ENCODE measurements around the gene CNTF. TPM values are rescaled to one million over a fixed set of nuclear protein-coding genes. Genes with fewer than 3 reads are reported as not detected.

Gene CNTF
- total and polyA plus RNA-seq, 3 experiments from 2014 or later = 2.9 to 3.4 TPM; not detected in 1

- peaks cover 48% of the 10 kb centered on the region for H3K36me3 ChIP-seq (ENCODE audit: insufficient read depth, low read length)
- Mint-ChIP-seq H3K27ac (peak overlapping the region in 2 of 8 donors; percentile 3 to 22), H3K36me3 (peaks cover 18 to 65% (median 30%) of the 10 kb centered on the region in 3 donors)
Measured at GRCh38 chr11:58609723-58610122, 12.7 kb upstream of the CNTF start.

GRCh38 chr11:58613228-58613627 lies 9.2 kb upstream of the CNTF start:
- no peaks in the 10 kb centered on the region for H3K4me1 ChIP-seq (ENCODE audit: insufficient read depth, low read length)
- no peak overlapping the region for H3K4me3 ChIP-seq (ENCODE audit: low read length)
- H3K9me3 ChIP-seq (ENCODE audit: low read length) = no peaks in the 10 kb centered on the region
- no peak for DNase-seq
- ChIA-PET POLR2A (no interaction called here), CTCF (no interaction called here)
- Mint-ChIP-seq H3K9me3 (no peaks in the 10 kb centered on the region), H3K36me3 (peaks cover 18 to 88% (median 47%) of the 10 kb centered on the region in 3 donors), H3K27ac (no peak overlapping the region), H3K27me3 (no peaks in the 10 kb centered on the region), H3K4me1 (peaks cover 10 to 23% (median 11%) of the 10 kb centered on the region in 3 donors), H3K4me3 (no peak overlapping the region)
- no peaks in the 10 kb centered on the region for H3K27me3 ChIP-seq (ENCODE audit: insufficient read depth, low read length, poor library complexity, severe bottlenecking)
- peaks cover 69% of the 10 kb centered on the region for H3K36me3 ChIP-seq (ENCODE audit: insufficient read depth, low read length)
- H3K27ac ChIP-seq (ENCODE audit: low read depth, low read length) = no peak overlapping the region

More at GRCh38 chr11:58609723-58610122, 12.7 kb upstream of the CNTF start:
- Mint-ChIP-seq H3K9me3 (no peaks in the 10 kb centered on the region), H3K27me3 (no peaks in the 10 kb centered on the region), H3K4me3 (no peak overlapping the region), H3K4me1 (peaks cover 31 to 49% (median 40%) of the 10 kb centered on the region in 3 donors)
- no peak overlapping the region for H3K4me3 ChIP-seq (ENCODE audit: low read length)
- POLR2A ChIA-PET = no interaction called here
- H3K9me3 ChIP-seq (ENCODE audit: low read length) = no peaks in the 10 kb centered on the region
- H3K27me3 ChIP-seq (ENCODE audit: insufficient read depth, low read length, poor library complexity, severe bottlenecking) = no peaks in the 10 kb centered on the region
- CTCF ChIA-PET = interaction anchor here (1.4 to 7.8 kb wide), 2 partner anchors 42 to 86 kb away, joined by 3 to 27 read pairs; no protein-coding TSS in a partner anchor
- H3K4me1 ChIP-seq (ENCODE audit: insufficient read depth, low read length) = peaks cover 19% of the 10 kb centered on the region
- no peak overlapping the region for H3K27ac ChIP-seq (ENCODE audit: low read depth, low read length)
- DNase-seq = no peak

GRCh38 chr11:58615559-58615958 lies 6.9 kb upstream of the CNTF start:
- H3K27ac ChIP-seq (ENCODE audit: low read depth, low read length) = no peak overlapping the region
- peaks cover 0 to 13% (median 4%) of the 10 kb centered on the region in 3 donors for H3K4me1 Mint-ChIP-seq
- POLR2A ChIA-PET = no interaction called here
- H3K4me3 Mint-ChIP-seq = no peak overlapping the region
- H3K36me3 Mint-ChIP-seq = peaks cover 18 to 94% (median 52%) of the 10 kb centered on the region in 3 donors
- peaks cover 72% of the 10 kb centered on the region for H3K36me3 ChIP-seq (ENCODE audit: insufficient read depth, low read length)
- no peaks in the 10 kb centered on the region for H3K9me3 Mint-ChIP-seq
- no peaks in the 10 kb centered on the region for H3K27me3 ChIP-seq (ENCODE audit: insufficient read depth, low read length, poor library complexity, severe bottlenecking)
- no peak overlapping the region for H3K4me3 ChIP-seq (ENCODE audit: low read length)
- CTCF ChIA-PET = no interaction called here
- no peaks in the 10 kb centered on the region for H3K9me3 ChIP-seq (ENCODE audit: low read length)
- peak overlapping the region in 2 of 8 donors; percentile 25 to 71 for H3K27ac Mint-ChIP-seq
- no peaks in the 10 kb centered on the region for H3K4me1 ChIP-seq (ENCODE audit: insufficient read depth, low read length)
- H3K27me3 Mint-ChIP-seq = no peaks in the 10 kb centered on the region
- DNase-seq = no peak

GRCh38 chr11:58616594-58616993 lies 5.9 kb upstream of the CNTF start:
- ChIA-PET POLR2A (no interaction called here), CTCF (no interaction called here)
- Histone ChIP-seq H3K36me3 (ENCODE audit: insufficient read depth, low read length) (peaks cover 62% of the 10 kb centered on the region), H3K27ac (ENCODE audit: low read depth, low read length) (no peak overlapping the region), H3K9me3 (ENCODE audit: low read length) (no peaks in the 10 kb centered on the region), H3K4me1 (ENCODE audit: insufficient read depth, low read length) (no peaks in the 10 kb centered on the region), H3K27me3 (ENCODE audit: insufficient read depth, low read length, poor library complexity, severe bottlenecking) (no peaks in the 10 kb centered on the region), H3K4me3 (ENCODE audit: low read length) (no peak overlapping the region)
- H3K36me3 Mint-ChIP-seq = peaks cover 14 to 89% (median 46%) of the 10 kb centered on the region in 3 donors
- no peaks in the 10 kb centered on the region for H3K27me3 Mint-ChIP-seq
- no peaks in the 10 kb centered on the region for H3K9me3 Mint-ChIP-seq
- H3K4me1 Mint-ChIP-seq = peaks cover 0 to 8% (median under 1%) of the 10 kb centered on the region in 3 donors
- H3K27ac Mint-ChIP-seq = peak overlapping the region in 2 of 8 donors; percentile 6 to 45
- no peak for DNase-seq
- H3K4me3 Mint-ChIP-seq = no peak overlapping the region

- ChIA-PET CTCF (interaction anchor here (0.7 to 1.4 kb wide), 3 partner anchors 11 to 170 kb away, joined by 3 to 4 read pairs (median 3); no protein-coding TSS in a partner anchor), POLR2A (interaction anchor here (0.7 kb wide), 1 partner anchor 429 kb away, joined by 3 read pairs; no protein-coding TSS in a partner anchor)
- no peak overlapping the region for H3K27ac ChIP-seq (ENCODE audit: low read depth, low read length)
- Mint-ChIP-seq H3K27me3 (no peaks in the 10 kb centered on the region), H3K27ac (peak overlapping the region in 6 of 8 donors; percentile 6 to 94 (median 67)), H3K9me3 (no peaks in the 10 kb centered on the region), H3K36me3 (peaks cover 7 to 88% (median 35%) of the 10 kb centered on the region in 3 donors), H3K4me1 (peaks cover 0 to 4% (median 0%) of the 10 kb centered on the region in 3 donors), H3K4me3 (no peak overlapping the region)
- H3K4me1 ChIP-seq (ENCODE audit: insufficient read depth, low read length) = no peaks in the 10 kb centered on the region
- no peak for DNase-seq
- H3K36me3 ChIP-seq (ENCODE audit: insufficient read depth, low read length) = peaks cover 53% of the 10 kb centered on the region
- no peaks in the 10 kb centered on the region for H3K27me3 ChIP-seq (ENCODE audit: insufficient read depth, low read length, poor library complexity, severe bottlenecking)
- H3K9me3 ChIP-seq (ENCODE audit: low read length) = no peaks in the 10 kb centered on the region
- H3K4me3 ChIP-seq (ENCODE audit: low read length) = no peak overlapping the region
Measured at GRCh38 chr11:58617976-58618557, 4.4 kb upstream of the CNTF start.

- Histone ChIP-seq H3K27me3 (ENCODE audit: insufficient read depth, low read length, poor library complexity, severe bottlenecking) (no peaks in the 10 kb centered on the region), H3K4me1 (ENCODE audit: insufficient read depth, low read length) (no peaks in the 10 kb centered on the region), H3K27ac (ENCODE audit: low read depth, low read length) (no peak overlapping the region), H3K9me3 (ENCODE audit: low read length) (no peaks in the 10 kb centered on the region), H3K36me3 (ENCODE audit: insufficient read depth, low read length) (peaks cover 36% of the 10 kb centered on the region), H3K4me3 (ENCODE audit: low read length) (no peak overlapping the region)
- Mint-ChIP-seq H3K4me1 (no peaks in the 10 kb centered on the region), H3K36me3 (peaks cover 4 to 83% (median 25%) of the 10 kb centered on the region in 3 donors), H3K27me3 (no peaks in the 10 kb centered on the region), H3K9me3 (no peaks in the 10 kb centered on the region), H3K27ac (peak overlapping the region in 3 of 8 donors; percentile 15 to 35 (median 21)), H3K4me3 (no peak overlapping the region)
- DNase-seq = no peak
- CTCF ChIA-PET = interaction anchor here (2.9 kb wide), 1 partner anchor 54 kb away, joined by 13 read pairs; no protein-coding TSS in a partner anchor
- POLR2A ChIA-PET = no interaction called here
Measured at GRCh38 chr11:58621586-58622262, 741 bp upstream of the CNTF start.

GRCh38 chr11:58625086-58625485 lies 2.6 kb downstream of the CNTF start:
- Histone ChIP-seq H3K36me3 (ENCODE audit: insufficient read depth, low read length) (peaks cover 14% of the 10 kb centered on the region), H3K4me3 (ENCODE audit: low read length) (no peak overlapping the region), H3K9me3 (ENCODE audit: low read length) (no peaks in the 10 kb centered on the region), H3K27me3 (ENCODE audit: insufficient read depth, low read length, poor library complexity, severe bottlenecking) (no peaks in the 10 kb centered on the region), H3K27ac (ENCODE audit: low read depth, low read length) (no peak overlapping the region), H3K4me1 (ENCODE audit: insufficient read depth, low read length) (no peaks in the 10 kb centered on the region)
- Mint-ChIP-seq H3K4me1 (no peaks in the 10 kb centered on the region), H3K9me3 (no peaks in the 10 kb centered on the region), H3K27ac (no peak overlapping the region), H3K4me3 (no peak overlapping the region), H3K27me3 (no peaks in the 10 kb centered on the region), H3K36me3 (peaks cover 4 to 53% (median 10%) of the 10 kb centered on the region in 3 donors)
- ChIA-PET CTCF (interaction anchor here (1.2 kb wide), 1 partner anchor 12 kb away, joined by 3 read pairs; no protein-coding TSS in a partner anchor), POLR2A (no interaction called here)
- DNase-seq = no peak
